DMS 273 treated with DMSO at 0.1 percent for 48 hours (cell line): ENCODE measurements around the gene SP100.
"Not testable (repeated sequence)": the region's sequence is repeated elsewhere in the genome, so short reads cannot be mapped to it uniquely, and the experiment has no call there.

ENCODE experiments used
- DNase-seq: peaks from one replicate; lab custom pipeline; 2025; lab: John Stamatoyannopoulos, UW

Gene SP100

DNA sequence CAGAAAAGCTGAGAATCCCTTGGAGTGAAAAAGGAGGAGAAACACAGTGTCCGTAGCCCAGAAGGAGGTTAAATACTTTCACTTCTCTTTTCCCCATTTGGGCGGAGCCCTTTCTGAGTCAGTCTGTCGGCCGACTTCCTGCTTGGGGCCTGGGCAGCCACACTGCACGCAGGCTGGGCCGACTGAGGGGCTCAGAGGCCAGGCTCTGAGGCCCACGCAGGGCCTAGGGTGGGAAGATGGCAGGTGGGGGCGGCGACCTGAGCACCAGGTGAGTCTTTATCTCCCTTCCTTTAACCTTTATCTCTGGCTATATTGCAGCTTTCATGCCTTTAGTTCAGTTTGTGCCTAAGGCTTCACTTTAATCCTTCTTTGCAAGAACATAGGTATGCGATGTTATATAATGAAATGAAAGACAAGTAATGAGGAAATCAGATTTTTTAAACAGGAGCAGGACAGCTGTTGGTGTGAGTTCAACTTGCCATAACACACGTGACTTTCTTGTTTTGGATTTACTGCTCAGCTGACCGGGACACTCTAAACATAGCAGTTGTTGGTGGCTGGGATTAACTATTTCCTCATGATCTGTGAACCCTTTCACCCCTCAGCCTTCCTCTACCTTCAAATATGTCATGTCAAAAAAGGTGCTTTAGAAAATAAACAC is at the start of gene SP100:
SP100 (plus strand) TSS at position 141 of the 661 bp plus-strand sequence; CDS start at position 237, 96 bp downstream.
- DNase-seq = no peak

DNA sequence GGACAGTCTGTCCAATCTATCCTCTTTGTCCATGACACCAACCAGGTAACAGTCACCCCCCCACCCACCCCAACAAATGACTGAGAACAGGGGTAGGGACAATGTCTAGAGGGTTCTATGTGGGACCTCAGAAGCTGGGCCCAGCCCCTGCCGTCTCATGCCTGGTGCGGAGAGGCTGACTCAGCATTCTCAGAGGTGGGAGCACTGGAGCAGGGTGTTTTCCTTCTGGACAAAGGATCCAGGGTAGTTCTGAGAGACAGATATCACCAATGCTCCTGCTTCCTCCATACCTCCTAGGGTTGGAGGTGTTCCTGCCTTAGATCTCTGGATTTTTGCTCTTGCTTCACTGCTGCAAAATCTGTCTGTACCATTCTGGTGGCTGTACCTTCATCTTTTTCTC is 33.9 kb upstream of the SP100 start:
- DNase-seq = no peak

DNA sequence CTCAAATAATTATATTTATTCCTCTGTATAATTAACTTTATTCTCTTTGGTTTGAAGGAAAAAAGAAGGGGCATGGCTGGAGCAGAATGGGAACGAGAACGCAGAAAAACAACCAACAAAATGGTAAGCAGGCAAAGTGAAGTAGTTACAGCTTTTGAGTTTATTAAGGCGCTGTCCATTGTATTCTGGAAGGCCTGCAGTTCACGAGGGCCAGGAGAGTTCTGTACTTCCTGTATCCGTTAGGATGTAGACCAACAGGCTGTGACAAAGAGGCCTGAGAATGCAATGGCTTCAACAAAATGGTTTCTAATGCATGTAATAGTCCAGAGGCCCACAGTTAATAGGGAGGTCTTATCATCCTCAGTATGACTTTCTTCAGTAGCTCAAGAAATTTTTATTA is 32.5 kb upstream of the SP100 start:
- no peak for DNase-seq

DNA sequence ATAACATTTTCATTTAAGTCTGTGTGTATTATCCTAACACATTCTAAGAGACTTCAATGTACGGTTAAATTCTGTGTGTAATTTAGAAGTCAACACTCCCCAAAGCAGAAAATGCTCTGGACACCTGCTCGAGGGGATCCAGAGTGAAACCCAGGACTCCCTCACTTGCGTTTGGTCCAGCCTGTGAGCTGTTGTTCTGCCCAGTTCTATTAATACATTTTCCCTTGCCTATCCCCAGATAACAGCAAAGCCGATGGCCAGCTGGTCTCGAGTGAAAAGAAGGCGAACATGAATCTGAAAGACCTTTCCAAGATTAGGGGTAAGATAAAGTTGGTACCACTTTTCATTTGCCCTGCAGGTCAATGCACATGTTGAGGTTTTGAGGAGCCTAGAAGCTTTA is 31.0 kb upstream of the SP100 start:
- no peak for DNase-seq

DNA sequence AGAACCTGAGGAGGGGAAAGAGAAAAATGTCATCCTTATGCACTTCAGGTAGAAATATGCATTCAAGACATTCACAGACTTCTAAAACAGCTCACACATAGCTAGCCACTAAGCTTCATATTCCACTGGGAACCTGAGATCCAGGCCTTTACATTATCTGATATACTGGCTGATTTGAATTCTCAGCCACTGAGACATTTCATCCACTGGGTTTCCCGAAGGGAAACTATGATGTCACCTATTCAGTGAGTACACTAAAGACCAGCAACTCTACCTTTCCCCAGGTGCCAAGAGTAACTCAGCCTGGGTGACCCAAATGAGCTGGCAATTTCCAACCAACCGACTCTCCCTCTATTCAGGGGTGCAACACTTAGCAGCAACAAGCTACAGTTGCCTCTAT is 21.7 kb upstream of the SP100 start:
- no peak for DNase-seq

DNA sequence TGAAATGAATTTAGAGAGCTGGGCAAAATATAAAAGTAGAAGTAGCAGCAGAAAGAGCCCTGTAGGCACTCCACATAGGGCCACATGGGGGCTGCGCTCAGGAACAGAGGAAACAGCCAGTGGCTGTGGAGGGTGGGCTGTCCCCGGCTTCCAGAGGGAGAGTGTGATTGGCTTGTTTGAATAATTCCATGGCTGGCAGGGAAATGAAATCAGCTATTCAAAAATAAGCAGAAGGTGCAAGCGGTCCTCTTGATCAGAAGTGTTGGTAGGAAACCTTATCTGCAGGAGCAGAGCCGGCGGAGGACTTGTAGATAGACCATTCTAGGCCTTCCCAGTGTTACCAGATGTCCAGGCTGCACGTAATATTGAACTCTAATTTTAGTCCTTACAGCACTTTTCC is 17.3 kb upstream of the SP100 start:
- not testable (repeated sequence) for DNase-seq

DNA sequence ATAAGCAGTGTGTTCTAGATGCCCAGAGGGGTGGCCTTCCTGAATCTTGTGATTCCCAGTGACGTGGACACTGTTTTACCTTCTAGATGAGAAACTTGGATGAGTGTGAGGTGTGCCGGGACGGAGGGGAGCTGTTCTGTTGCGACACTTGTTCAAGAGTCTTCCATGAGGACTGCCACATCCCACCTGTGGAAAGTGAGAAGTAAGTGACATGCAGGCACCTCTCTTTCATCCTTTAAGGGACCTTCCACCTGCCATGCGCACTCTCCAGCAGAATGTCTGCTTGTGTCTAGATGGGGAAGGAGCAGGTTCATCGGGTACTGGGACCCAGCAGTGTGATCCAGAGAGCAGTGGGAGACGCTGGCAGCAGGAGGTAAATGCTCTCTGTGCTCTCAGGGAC is 16.0 kb upstream of the SP100 start:
- DNase-seq = no peak

DNA sequence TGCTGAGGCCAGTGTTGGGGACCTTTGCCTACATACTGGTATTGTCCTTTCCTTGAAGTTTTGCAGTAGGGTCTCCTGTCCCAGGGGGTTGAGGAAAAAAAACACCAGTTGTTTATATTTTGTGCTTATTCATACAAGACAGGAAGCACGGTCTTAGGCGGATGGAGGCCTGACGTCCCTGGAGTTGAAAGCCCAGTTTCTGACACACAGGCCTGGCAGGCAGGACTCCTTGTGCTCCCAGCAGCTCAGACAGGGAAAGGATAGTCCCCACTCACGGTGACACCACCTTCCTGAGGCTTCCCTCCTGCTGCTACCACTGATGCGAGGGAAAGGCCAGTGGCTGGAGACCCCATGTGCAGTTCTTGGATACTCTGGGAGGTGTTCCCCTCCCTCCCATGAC is 15.5 kb upstream of the SP100 start:
- no peak for DNase-seq

DNA sequence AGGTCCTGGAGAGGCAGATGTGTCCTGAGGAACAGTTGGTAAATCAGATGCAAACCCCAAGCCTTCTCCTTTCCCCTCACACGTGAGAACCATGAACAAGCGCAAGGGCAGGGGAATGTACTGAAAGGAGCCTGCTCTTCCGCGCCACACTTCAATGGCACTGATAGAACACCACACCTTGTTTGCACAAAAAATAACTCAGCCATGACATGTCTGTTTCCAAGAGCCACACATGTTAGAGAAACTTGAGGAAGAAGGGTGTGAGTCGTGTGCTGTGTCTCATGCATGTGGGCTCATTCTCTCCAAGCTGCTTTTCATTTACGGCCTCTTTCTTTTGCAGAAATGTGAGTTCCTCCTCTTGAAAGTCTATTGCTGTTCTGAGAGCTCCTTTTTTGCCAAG is 15.0 kb upstream of the SP100 start:
- not testable (repeated sequence) for DNase-seq

DNA sequence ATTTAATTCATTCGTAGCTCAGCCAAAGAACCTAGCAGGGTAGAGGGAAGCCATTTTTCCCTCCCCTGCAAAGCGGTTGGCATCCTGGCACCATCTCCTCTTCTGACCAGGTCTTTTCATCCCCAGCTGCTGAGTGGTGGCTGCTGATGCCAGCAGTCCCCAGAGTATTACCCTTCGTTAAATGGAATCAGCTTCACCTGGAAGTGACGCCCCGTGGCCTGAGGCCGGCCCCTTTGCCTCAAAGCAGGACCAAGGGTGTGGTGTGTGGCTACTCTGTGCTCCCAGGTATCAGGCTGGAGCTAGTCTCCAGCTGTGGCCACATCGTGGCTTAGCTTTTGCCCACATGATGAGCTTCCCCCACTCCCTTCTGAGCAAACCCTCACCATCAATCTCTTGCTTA is 12.3 kb upstream of the SP100 start:
- no peak for DNase-seq

DNA sequence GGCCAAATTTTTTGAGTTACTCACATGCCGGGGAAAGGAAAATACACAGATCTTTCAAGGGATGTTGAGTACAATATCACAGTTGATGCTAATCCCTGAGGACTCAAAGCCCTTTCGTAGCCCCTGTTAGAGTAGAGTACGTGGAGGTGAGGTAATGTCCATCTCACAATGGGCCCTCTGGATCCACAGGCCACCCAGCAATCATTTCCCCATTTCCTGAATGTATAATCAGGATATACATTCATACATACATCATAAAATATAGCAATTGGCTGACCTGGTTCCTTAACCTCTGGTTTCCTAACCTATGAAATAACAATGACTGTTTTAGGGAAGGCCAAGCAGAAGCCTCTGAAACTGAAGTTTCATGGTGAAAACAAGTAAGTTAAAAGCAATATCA is 10.2 kb upstream of the SP100 start:
- DNase-seq = no peak

DNA sequence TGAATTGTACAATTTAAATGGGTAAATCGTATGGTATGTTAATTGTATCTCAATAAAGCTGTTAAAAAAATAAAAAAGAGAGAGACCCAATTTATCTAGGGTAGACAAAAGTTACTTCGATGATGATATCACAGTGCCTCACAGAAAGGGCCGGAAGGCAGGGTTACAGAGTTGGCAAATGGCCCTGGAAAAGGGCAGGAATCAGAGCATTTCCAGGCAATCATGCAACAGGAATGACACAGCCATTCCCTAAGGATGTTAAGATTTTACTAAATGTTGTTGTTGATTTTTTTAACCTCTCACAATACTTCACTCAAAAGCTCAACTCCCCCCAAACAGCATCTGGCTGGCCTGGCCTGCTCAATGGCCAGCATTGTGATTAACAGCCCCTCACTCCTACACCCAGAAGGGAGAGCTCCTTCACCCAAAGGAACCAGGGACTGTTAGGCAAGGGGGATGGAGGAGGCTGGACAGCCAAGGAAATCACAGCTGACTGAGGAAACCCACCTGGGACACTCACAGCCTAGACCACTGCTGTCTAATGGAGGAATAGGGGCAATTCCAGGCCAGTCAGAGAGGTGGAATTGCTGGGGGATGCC is 7.7 kb upstream of the SP100 start:
- DNase-seq = no peak

DNA sequence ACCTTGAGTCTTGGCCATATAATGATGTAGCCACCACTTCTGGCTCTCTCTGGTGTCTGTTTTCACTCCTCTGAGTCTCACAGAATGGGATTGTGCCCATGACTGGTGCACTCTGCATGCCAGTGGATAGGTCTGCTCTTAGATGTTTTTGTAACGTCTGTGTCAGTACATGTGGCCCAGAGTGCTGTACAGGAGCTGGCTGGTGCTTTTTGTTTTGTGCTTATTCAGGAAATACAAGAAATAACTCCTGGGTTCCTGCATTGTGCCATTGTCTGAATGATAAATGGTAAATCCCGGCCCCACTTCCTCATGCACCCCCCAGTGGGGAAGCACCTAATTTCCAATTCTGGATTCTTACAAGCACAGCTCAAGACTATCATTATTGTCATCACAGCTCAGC is 6.7 kb upstream of the SP100 start:
- DNase-seq = not testable (repeated sequence)

DNA sequence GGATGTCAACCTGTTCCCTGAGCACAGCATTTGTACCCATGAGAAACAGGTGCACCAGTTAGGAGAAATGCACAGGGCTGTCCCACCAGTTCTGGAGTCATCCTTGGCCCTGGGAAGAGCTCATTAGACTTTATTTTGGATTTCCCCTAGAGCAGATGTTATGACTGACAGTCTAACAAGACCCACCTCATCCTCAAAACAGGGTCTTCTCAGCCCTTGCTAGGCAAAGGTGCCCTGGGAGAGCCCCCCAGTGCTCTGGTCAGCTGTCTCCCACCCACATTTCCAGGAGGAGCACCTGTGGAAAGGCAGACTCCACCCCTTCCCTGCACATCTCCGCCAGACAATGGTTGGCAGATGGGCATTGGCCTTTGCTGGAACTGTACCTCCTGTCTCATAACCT is 5.7 kb upstream of the SP100 start:
- DNase-seq = no peak

DNA sequence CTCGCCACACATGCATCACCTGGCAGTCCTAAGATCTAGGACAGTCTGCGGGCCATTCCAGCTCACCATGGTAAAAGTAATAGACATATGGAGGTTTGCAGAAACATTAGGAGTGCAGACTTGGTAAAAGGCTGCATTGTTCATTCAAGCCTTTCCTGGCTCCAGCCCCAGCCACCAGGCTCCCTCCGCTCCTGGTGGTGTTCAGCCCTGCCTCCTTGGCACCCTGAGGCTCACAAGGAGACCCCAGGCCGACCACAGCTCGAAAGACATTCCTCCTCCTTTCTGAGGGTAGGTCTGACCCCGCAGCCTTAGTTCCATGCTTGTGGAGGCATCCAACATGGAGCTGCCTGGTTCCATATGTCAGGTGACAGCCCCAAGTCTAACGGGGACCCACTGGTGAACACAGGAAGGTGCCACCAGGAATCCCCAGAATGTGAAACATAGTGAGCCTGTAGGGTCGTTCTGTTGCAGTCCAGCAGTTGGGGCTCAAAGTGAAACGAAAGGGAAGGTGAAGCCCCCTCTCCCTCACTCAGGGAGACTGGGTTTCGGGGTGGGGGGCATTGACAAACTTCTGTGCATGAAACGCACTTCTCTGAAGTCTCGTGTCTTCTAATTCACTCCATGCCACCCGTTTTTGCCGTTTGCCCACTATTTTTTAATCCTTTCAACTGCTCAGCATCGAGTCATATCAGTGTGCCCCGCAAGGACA is 5.0 kb upstream of the SP100 start:
- DNase-seq = no peak

DNA sequence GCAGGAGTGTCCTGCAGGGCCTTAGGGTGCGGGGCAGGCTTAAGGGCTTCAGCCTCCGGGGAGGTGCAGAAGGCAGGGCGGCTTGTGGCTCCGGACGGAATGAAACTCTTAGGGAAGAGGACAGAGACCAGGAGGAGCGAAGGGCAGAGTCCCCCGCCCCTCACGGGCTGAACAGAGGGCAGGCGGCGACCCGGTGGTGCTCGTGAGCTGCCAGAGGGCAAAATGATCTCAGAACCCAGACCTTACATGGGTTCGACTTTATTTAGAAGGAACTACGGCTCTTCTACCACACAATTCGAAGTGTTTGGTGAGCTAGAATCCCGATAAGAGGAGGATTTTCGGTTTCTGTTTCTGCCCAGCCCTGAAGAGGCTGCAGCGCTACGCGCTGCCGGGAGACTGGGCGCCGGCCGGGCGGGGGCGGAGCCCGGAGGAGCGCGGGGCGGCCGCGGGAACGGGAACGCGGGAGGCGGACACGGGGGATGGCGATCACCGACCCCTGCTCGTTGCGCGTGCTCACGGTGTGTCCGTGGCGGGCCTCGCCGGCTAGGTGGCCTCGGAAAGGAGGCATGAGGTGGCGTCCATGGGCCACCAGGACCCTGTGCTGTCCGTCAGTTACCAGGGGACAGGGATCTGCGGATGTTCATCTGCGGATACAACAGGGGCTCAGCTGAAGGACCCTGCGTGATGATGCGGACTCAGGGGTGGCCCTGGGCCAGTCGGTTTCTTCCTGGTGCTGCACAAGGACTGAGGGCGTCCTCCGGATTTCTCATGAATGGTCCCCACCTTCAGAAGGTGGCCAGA is 4.2 kb upstream of the SP100 start:
- no peak for DNase-seq

DNA sequence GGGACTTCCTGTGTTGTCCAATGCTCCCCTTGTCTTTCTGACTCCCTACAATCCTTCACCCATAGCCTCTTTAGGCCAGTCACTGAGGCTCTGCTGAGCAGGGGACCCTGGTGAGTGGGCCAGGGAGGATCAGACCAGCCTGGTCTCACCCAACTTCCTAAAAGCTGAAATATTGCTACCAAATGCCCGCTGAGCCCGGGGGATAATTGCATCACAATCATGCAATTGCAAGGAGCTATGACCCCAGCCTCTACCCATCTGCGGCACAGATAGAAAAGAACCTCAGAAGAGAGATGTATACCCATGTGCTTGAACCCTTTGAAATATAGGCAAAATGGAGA is 3.7 kb upstream of the SP100 start:
- DNase-seq = no peak

DNA sequence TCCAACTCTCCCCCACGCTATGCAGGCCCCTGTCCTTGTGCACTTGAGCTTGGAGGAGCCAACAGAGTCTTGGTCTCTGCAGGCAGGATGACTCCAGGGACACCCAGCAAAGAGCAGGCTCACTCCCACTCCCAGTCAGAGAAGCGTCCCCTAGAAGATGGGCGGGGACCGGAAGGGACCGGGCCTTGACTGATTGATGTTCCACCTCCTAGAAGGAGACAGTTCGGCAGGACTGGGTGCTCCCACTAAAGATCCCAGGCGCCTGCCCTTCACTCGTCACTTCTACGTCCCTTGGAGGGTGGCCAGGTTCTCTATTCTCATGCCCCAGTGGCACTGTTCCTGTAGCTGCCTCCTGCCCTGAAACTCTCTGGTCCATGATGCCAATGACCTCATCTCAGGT is 3.2 kb upstream of the SP100 start:
- DNase-seq = no peak

DNA sequence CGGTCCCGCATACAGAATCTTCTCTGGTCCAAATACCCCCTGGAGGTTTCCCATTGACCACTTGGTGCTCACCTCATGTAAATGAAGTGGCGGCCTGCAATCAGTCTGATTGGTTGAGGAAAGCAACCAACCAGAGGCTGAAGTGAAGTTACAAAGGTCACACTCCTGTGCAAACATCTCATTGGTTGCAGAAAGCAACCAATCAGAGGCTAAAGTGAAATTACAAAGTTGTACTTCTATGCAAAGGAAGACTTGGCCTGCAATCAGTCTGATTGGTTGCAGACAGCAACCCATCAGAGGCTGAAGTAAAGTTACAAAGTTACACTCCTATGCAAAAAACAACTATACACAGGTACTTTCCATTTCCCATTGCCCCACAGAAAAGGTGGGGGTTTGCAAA is 2.5 kb upstream of the SP100 start:
- no peak for DNase-seq

DNA sequence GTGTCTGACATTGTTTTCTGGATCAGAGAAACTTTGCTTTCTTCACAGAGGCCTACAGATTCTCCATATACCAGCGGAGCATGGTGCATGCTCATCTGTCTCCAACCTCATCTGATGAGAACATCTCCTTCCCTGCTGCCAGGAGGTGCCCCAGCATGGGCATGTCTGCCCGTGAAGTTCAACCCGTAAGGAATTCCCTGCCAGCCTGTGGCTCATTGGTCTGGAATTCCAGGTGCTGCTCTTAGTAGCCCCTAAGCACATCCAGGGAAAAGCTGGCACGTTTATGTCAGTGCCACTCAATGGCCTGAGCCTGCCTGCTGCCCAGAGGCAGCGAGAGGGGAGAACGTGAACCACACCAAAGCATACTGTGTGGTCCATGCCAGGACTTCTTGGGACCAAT is 1.7 kb upstream of the SP100 start:
- no peak for DNase-seq

DNA sequence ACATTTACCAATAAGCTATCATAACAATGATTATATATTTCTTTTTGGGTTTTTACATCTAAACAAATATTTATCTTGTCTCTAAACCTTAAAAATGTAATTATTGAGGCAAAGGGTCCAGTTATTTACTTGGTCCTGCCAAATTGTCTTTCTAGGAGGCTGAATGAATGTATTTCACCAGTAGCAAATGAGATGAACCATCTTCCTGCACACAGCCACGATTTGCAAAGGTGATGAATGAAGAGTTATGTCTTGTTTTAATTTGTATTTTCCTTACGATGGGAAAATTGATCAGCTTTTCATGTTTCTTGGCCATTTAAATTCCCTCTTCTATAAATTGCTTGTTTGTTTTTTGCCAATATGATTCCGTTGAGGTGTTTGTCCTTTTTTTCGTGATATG is 1.4 kb downstream of the SP100 start:
- DNase-seq = no peak

DNA sequence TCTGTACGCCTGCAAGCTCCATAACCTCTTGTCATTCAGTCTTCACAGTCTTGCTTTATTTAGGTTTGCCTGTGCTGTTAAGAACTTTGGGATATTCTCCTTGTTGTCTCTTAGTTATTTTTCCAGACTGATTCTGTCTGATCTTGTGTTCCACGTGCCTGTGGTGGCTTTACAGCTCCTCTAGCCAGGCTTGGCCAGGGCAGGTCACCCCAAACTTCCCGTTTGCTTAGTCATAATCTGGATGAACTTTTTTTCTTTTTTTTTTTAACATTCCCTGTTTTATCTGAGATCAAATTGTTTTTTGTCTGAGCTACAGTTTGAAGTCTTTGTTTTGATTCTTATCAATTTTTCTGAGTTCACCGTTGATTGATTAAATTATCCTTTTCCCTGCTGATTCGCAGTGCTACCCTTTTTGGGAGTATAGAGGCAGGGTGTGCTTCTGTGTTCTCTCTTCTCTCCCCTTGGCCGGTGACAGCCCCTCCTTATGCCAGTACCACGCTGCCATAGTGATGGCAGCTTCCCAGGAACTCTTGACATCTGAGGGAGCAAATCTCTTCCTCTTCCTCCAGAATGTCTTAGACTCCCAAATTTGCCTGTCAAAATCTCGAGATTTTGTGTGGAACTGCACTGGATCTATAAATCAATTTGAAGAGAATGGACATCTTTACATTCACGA is 2.5 kb downstream of the SP100 start:
- DNase-seq = no peak
